ENCODE measurements around the gene PSMA4.
"Not testable (repeated sequence)": the region's sequence is repeated elsewhere in the genome, so short reads cannot be mapped to it uniquely, and the experiment has no call there.

The PSMA4 gene

DNA sequence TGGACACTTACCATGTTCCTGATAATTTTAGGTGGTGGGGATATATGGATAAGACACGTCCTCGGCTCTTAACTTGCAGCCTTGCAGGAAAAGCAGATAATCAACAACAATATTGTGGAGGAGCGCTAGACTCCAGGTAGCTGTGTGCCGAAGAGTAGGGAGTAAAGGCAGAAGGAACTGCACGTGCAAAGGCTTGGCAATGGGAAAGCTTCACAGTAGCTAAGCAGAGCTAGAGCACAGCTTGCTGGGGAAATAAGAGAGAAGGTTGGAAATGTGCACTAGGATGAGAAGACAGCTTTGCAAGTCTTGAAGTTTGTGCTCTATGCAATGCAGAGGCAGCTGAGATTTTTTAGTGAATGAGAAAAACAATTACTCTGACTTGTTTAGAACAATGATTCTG, 12.4 kb downstream of the PSMA4 start:
- DNase-seq, result no peak

DNA sequence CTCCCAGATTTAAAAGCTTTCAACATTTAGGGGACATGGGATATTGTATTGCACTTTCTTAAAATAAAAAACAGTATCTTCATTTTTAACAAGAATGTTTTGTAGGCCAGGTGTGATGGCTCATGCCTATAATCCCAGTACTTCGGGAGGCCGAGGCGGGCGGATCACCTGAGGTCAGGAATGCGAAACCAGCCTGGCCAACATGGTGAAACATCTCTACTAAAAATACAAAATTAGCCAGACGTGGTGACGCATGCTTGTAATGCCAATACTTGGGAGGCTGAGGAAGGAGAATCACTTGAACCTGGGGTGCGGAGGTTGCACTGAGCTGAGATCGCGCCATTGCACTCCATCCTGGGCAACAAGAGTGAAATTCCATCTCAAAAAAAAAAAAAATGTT, 20.0 kb downstream of the PSMA4 start:
- DNase-seq, result not testable (repeated sequence)

DNA sequence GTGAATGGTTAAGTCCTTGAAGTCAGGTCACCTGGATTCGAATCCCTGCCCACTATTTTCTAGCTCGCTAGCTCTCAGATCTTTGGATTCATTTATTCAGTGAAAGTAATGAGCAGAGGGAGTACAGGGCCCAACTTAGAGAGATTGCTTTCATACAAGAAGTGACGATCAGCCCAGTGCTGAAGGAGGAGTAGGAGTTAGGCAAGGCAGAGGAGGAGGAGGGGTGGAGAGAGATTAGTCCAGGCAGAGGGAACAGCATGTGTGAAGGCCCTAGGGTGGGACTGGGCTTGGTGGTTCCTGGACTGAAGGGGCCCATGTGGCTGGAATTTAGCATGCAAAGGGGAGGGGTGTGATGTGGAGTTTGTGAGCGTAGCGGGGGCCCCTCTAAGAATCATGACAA, 21.2 kb downstream of the PSMA4 start:
- no peak for DNase-seq

DNA sequence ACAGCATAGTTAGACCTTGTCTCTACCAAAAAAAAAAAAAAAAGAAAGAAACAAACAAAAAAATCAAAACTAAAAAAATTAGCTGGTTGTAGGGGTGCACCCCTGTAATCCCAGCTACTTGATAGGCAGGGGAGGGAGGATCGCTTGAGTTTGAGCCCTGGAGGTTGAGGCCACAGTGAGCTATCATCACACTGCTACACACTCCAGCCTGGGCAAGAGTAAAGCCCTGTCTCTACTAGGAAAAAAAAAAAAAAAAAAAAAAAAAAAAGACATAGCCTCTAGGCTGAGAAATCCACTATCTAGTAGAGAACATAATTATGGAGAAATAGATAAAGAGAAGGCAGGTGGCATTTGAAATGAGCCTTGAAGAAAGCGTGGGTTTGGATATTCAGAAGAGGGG, 22.8 kb downstream of the PSMA4 start:
- DNase-seq, result no peak

DNA sequence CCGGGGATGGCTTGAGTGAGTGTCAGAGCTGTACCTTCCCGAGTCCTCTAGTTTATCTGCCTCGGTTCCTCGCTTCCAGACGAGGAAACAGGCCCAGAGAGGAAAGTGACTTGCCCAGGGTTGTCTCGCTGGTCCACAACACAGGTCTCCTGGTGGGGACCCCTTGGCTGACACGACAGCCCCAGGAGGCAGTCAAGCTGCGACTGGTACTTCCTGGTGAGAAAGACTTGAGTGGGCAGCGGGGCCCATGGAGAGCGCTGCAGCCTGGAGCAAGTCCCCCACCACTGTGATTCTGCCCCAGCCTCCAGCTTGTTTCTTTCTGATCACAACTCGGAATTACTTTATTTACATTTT, 24.5 kb downstream of the PSMA4 start:
- no peak for DNase-seq

DNA sequence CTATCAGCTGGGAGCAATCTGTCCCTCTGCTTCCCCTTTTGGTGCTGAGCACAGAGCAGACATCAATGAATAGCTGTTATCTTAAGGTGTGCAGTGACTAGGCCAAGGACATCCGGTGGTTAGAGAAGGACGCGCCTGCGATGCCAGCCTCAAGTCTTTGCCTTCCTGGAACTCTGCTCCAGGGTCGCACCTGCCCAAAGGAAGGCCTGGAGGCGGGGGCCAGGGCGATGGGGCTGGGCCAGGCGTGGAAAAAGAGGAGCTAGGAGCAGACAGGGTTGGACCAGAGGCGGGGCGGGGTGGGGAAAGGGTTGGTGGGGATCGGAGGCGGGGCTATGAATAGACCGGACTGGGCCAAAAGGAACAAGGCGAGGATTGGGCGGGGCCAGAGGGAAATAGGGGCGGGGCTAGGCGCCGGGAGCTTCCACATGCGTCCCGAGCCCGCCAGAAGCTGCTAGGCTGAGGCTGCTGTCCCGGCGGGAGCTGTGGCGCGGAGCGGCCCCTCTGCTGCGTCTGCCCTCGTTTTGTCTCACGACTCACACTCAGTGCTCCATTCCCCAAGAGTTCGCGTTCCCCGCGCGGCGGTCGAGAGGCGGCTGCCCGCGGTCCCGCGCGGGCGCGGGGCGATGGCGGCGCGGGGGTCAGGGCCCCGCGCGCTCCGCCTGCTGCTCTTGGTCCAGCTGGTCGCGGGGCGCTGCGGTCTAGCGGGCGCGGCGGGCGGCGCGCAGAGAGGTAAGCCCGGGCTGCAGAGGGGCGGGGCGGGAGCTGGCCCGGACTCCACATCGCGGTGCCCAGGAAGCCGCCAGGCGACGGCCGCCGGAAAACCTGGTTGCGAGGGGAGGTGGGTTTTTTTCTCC, 25.1 kb downstream of the PSMA4 start, which contains the start of gene CHRNA5:
Gene CHRNA5 (plus strand): TSS at position 424 of the 854 bp plus-strand sequence. CDS start 200 bp downstream, at position 624.
- DNase-seq, result peak; percentile 12 to 80

DNA sequence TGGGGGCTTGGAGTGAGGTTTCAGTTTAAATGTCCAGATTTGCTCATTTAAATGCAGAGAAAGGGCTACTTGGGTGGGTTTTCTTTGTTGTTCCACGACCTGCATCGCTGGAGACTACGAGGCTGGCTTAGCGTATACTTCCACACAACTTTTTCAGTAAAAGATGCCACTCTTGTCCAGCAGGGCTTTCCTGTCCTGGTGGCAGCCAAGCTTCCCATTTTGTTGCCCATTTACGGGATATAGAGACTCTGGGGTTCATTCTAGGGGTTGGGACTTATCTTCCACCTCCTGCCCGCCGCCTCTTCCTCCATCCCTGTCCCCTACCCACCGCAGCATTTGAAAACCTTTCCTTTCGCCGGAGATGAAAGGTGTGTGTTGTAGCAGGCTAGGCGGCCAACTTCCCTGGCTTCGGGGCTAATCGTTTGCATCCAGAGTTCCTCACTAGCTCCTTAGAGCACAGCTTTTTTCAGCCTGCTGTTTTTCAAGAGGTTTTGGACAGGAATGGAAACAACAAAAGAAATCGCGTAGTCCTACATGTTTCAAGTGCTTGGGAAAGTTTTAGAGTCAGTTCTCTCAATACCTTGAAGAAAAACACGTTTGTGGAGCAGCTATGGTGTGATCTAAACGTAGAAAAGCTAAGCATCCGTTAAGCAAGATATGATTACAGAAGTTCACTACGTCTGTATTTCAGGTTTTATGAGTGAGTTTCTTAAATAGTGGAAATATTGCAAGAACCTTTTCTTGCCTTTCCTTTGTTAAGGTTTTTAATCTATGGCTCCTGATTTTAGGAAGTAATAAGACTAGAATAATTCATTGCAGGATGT, 25.9 kb downstream of the PSMA4 start:
- DNase-seq, result no peak

DNA sequence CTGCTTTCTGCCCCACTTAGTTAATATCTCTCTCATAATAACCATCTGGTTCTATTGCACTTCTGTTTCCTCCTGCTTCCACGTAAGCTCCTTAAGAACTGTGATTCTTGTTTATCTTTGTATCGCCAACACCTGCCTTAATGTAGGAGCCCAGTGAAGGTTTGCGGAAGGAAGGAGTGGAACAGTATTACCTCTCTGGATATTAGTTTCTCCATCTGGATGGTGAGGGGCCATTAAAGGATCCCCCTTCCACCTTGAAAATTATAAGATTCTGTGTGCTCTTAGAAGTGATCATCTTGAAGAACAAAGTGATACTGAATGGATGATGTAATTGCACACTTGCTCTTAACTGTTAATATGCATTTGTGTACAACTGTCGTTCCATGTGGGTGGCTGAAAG, 27.3 kb downstream of the PSMA4 start:
- DNase-seq, result no peak

DNA sequence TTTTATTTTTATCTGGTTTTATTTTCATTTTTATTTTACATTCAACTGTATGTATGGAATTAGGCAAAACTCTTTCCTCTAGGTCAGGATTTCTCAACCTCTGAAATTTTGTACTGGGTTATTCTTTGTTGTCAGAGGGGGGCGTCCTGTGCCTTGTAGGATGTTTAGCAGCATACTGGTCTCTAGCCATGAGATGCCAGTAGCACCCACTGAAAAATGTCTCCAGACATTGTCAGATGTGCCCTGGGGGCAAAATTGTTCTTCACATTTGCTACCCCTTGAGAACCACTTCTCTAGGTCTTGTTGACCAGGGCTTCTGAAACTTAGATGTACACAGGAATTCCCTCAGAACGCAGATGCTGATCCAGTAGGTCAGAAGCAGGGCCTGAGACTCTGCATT, 30.5 kb downstream of the PSMA4 start:
- DNase-seq, result no peak

DNA sequence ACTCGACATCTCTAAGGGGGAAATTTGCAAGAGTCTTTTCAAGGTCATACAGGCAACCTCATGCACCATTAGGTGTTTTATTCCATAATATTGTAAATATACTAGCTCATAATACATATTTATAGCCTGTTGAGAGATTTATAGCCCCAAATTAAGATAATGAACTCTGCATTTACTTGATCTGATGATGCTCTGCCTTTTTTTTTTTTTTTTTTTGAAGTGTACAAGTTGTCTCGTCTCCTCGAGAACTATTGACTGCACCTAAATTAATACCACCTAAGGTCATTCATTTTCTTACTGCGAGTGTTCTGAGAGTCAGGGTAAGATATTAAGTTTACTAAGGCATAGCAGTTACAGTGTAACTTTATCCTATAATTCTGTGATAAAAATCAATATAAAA, 31.1 kb downstream of the PSMA4 start:
- no peak for DNase-seq

DNA sequence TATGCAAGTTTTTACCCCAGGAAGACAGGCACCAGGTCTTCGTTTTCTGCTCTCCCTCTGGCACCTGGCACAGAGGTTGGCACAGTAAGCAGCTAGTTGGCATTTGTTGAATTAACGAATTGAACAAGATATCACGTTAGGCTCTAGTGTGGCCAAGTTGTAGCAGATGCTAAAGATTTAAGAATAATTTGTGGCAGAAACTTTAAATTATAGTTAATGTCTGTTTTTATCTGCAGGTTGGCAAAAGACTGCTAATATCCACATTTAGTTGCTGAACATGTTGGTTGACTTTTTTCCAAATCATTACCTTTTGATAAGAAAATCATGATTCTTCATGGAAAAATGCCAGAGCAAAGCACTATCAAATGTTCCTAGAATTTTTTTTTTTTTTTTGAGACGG, 33.2 kb downstream of the PSMA4 start:
- no peak for DNase-seq

DNA sequence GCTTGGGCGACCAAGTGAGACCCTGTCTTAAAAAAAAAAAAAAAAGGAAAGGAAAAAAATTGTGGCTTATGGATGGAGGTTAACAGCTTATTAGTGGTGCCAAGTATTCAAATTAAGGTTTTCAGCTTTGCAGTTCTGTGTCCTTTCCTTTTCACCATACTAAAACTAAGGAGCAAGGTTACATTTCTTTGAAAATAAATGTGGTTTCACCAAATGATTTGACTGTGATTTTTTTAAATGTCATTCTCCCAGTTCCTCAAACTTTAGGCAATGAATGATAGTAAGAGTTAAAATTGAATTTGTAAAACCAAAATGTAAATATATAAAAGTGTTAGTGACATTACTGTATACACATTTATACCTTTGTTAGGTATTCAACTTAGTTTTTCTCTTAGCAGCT, 34.7 kb downstream of the PSMA4 start:
- no peak for DNase-seq

DNA sequence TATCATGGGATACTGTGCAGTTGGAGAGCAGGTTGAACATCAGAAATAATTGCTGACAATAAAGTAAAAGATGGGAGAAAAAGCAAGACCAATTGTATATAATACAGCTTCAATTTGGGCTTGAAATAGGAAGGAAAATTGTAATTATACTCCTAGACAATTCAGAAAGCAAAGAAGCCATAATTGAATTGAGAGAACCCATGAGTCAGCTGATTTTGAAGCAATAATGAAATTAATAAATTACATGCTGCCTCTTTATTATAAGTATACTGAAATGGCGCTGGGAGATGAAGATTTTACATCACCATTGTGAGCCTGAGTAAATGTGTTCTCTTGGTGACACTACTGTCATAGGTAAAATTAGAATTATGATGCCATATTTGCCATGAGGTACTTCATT, 57.3 kb downstream of the PSMA4 start:
- no peak for DNase-seq

DNA sequence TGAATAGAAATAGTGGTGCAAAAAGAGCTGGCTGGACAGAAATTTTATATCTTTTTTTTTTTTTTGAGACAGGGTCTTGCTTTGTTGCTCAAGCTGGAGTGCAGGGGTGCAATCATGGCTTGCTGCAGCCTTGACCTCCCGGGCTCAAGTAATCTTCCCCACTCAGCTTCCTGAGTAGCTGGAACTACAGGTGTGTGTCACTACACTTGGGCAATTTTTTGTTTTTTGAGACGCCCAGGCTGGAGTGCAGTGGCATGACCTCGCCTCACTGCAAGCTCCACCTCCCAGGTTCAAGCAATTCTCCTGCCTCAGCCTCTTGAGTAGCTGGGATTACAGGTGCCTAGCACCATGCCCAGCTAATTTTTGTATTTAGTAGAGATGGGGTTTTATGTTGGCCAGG, 58.1 kb downstream of the PSMA4 start:
- DNase-seq, result no peak

DNA sequence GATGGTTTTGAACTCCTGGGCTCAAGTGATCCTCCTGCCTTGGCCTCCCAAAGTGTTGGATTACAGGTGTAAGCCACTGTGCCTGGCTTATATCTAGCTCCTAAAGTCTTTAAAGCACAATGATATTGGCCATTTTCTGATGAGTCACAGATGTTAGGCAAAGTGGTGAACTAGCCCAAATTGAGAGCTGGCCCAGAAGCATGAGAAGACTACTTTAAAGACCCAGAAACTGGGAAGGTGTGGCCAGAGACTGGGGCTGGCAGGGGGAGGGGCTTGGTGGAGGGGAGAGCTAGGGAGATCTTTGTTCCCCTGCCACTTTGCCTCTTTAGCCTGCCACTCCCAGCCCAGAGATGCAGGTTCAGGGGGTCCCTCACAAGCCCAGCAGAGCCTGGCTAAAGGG, 58.9 kb downstream of the PSMA4 start:
- no peak for DNase-seq

Measured in CD4-positive, alpha-beta T cell treated with Interleukin-1 beta for 1 hour (primary cell).